DMS153 treated with DMSO at 0.1 percent for 48 hours (cell line): ENCODE measurements around the gene BICD2.

Source experiments
- DNase-seq: peaks from one replicate; lab custom pipeline; 2025; ENCODE audit not compliant: unreplicated experiment; lab: John Stamatoyannopoulos, UW

Gene BICD2

GRCh38 chr9:92727716-92728700 lies 36.6 kb downstream of the BICD2 start:
- DNase-seq: no peak

GRCh38 chr9:92726971-92727715 lies 37.5 kb downstream of the BICD2 start:
- no peak for DNase-seq

- DNase-seq: no peak
These were observed 38.3 kb downstream of the BICD2 start for GRCh38 chr9:92726348-92726747.

GRCh38 chr9:92725766-92726165 lies 38.9 kb downstream of the BICD2 start:
- no peak for DNase-seq

GRCh38 chr9:92725266-92725545 lies 39.4 kb downstream of the BICD2 start:
- DNase-seq: no peak

- no peak for DNase-seq
These were observed 39.9 kb downstream of the BICD2 start for GRCh38 chr9:92724528-92725265.

GRCh38 chr9:92723801-92724323 lies 40.8 kb downstream of the BICD2 start:
- no peak for DNase-seq

GRCh38 chr9:92723299-92723625 lies 41.4 kb downstream of the BICD2 start:
- DNase-seq: peak; percentile 75

- DNase-seq: no peak
These were observed 42.0 kb downstream of the BICD2 start for GRCh38 chr9:92722386-92723298.

GRCh38 chr9:92721548-92721947 lies 43.1 kb downstream of the BICD2 start:
- DNase-seq: no peak

GRCh38 chr9:92720807-92721535 lies 43.7 kb downstream of the BICD2 start:
- no peak for DNase-seq

GRCh38 chr9:92720209-92720765 lies 44.3 kb downstream of the BICD2 start:
- DNase-seq: no peak

GRCh38 chr9:92719028-92719647 lies 45.5 kb downstream of the BICD2 start:
- DNase-seq: no peak

- no peak for DNase-seq
These were observed 46.3 kb downstream of the BICD2 start for GRCh38 chr9:92718086-92719001.

GRCh38 chr9:92717201-92718085 lies 47.2 kb downstream of the BICD2 start:
- DNase-seq: no peak

- no peak for DNase-seq
These were observed 48.1 kb downstream of the BICD2 start for GRCh38 chr9:92716557-92716956.
